Epidermal melanocyte (primary cell): Measurements from ENCODE around the gene CHMP4B.

Source experiments
- DNase-seq: peaks from one replicate; pipeline ENCODE4 v3.0.0; 2011; ENCODE audit warnings: low spot score; ENCODE audit not compliant: insufficient read length

CHMP4B gene

GRCh38 chr20:33810885-33811775 is at the start of gene CHMP4B:
TSS of gene CHMP4B (plus strand) at chr20:33811348. CDS start at chr20:33811469, 121 bp downstream.
- peak; percentile 99 for DNase-seq

GRCh38 chr20:33761698-33762250 is 49.4 kb upstream of the CHMP4B start:
- no peak for DNase-seq

GRCh38 chr20:33765099-33765498 is 46.0 kb upstream of the CHMP4B start:
- DNase-seq: no peak

- no peak for DNase-seq
These were observed 45.6 kb upstream of the CHMP4B start for GRCh38 chr20:33765592-33765991.

- DNase-seq: no peak
These were observed 44.5 kb upstream of the CHMP4B start for GRCh38 chr20:33766686-33767085.

- no peak for DNase-seq
These were observed 43.4 kb upstream of the CHMP4B start for GRCh38 chr20:33767777-33768138.

- DNase-seq: no peak
These were observed 42.1 kb upstream of the CHMP4B start for GRCh38 chr20:33769043-33769442.

- no peak for DNase-seq
These were observed 41.1 kb upstream of the CHMP4B start for GRCh38 chr20:33770005-33770404.

- no peak for DNase-seq
These were observed 39.2 kb upstream of the CHMP4B start for GRCh38 chr20:33771938-33772337.

- DNase-seq: no peak
These were observed 38.7 kb upstream of the CHMP4B start for GRCh38 chr20:33772439-33772838.

- DNase-seq: no peak
These were observed 37.6 kb upstream of the CHMP4B start for GRCh38 chr20:33773412-33774089.

- no peak for DNase-seq
These were observed 33.3 kb upstream of the CHMP4B start for GRCh38 chr20:33777816-33778215.

GRCh38 chr20:33781133-33781532 is 30.0 kb upstream of the CHMP4B start:
- DNase-seq: no peak

GRCh38 chr20:33781945-33782344 is 29.2 kb upstream of the CHMP4B start:
- no peak for DNase-seq

- no peak for DNase-seq
These were observed 27.9 kb upstream of the CHMP4B start for GRCh38 chr20:33783256-33783655.

GRCh38 chr20:33783818-33784217 is 27.3 kb upstream of the CHMP4B start:
- DNase-seq: no peak

GRCh38 chr20:33784225-33784624 is 26.9 kb upstream of the CHMP4B start:
- no peak for DNase-seq

- no peak for DNase-seq
These were observed 25.6 kb upstream of the CHMP4B start for GRCh38 chr20:33785503-33785902.

GRCh38 chr20:33787253-33787891 is 23.8 kb upstream of the CHMP4B start:
- DNase-seq: no peak

GRCh38 chr20:33788351-33789049 is 22.6 kb upstream of the CHMP4B start:
- no peak for DNase-seq

GRCh38 chr20:33789109-33789857 is 21.9 kb upstream of the CHMP4B start:
- DNase-seq: peak; percentile 44
